ENCODE measurements around the gene PP2D1. TPM values are rescaled to one million over a fixed set of nuclear protein-coding genes. Genes with fewer than 3 reads are reported as not detected.

PP2D1 gene
- polyA plus RNA-seq, 3 donors, result 0.41 to 0.56 TPM; not detected in 1

DNA sequence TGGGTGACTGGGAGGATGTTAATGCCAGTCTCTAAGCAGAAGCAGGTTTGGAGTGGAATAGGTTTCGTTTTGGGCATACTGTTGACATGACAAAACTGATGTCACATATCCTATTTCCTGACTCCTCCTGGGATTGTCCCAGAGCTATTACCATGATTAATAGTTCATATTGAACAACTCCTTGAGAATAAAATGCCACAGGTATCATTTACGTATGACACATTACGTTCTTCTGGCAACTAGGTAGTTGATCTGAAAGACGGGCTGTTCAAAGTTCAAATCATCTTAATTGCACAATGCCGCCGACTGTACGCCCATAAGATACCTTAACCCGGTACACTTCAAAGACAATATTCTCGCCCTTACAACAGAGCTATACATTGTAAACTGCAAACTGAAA lies 66.5 kb downstream of the PP2D1 start:
- H4K20me1 ChIP-seq (ENCODE audit: insufficient read depth, low read length), result peaks cover 28% of the 10 kb centered on the region
- Mint-ChIP-seq H3K27ac (no peak overlapping the region), H3K4me1 (peaks cover 32% of the 10 kb centered on the region), H3K36me3 (no peaks in the 10 kb centered on the region), H3K4me3 (peak overlapping the region; percentile 46 to 98), H3K9me3 (peaks cover 0 to 2% (median 0%) of the 10 kb centered on the region in 7 donors), H3K27me3 (ENCODE audit: low read depth in 3 of 3) (peaks cover 0 to 2% (median 2%) of the 10 kb centered on the region in 3 donors)
- WGBS (ENCODE audit: insufficient coverage), result 98% methylated on average over 6 of the region's 9 CpGs
- H3K27ac ChIP-seq (ENCODE audit: low read depth in 1 of 2, low read length in 2 of 2), result no peak overlapping the region
- intact Hi-C loops (cut with micrococcal nuclease), result loop anchor here (5.0 kb wide), 1 partner anchor 97 kb away; the partner anchor contains the start of gene KAT2B (in 2 of the 2)
- H3K4me2 ChIP-seq (replicated peaks; ENCODE audit: extremely low read depth, low read length, poor library complexity, severe bottlenecking), result no peak overlapping the region
- no peak overlapping the region for H3K4me3 ChIP-seq (replicated peaks in 1 of 3; ENCODE audit: low read depth in 2 of 3, low read length in 3 of 3)
- H3K79me2 ChIP-seq (ENCODE audit: insufficient read depth, low read length), result peaks cover 32% of the 10 kb centered on the region
- no peak overlapping the region for H2AFZ ChIP-seq (ENCODE audit: insufficient read depth, low read depth, low read length, poor library complexity, severe bottlenecking)
- no peak for DNase-seq
- H3K27me3 ChIP-seq (ENCODE audit: control insufficient read depth in 2 of 2, insufficient read depth in 2 of 2, low read length in 2 of 2), result no peaks in the 10 kb centered on the region
- no peak for TF ChIP-seq CTCF (IDR thresholded peaks at IDR 0.05)
- H3K9ac ChIP-seq (ENCODE audit: insufficient read depth, low read length, poor library complexity, severe bottlenecking), result no peak overlapping the region
- H3K9me3 ChIP-seq (replicated peaks in 1 of 2; ENCODE audit: control insufficient read depth in 1 of 2, insufficient read depth in 1 of 2, low read length in 2 of 2), result no peaks in the 10 kb centered on the region
- peaks cover 20 to 32% of the 10 kb centered on the region in 2 donors for H3K4me1 ChIP-seq (ENCODE audit: control insufficient read depth in 1 of 2, insufficient read depth in 2 of 2, low read length in 2 of 2)
- H3K36me3 ChIP-seq (replicated peaks in 1 of 2; ENCODE audit: control insufficient read depth in 1 of 2, insufficient read depth in 2 of 2, low read length in 2 of 2), result peaks cover under 1 to 3% of the 10 kb centered on the region in 2 donors

DNA sequence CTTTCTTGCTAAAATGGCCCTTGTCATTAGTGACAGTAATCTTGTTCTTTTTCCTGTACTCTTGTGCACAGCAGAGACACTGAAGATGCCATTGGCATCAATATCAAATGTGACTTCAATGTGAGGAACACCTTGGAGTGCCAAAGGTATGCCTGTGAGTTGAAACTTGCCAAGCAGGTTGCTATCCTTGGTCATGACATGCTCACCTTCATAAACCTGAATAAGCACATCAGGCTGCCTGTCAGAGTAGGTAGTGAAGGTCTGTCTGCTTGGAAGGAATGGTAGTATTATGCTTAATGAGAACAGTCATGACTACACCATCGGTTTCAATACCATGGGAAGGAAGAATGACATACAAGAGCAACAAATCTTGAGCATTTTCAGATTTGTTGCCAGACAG lies 71.4 kb downstream of the PP2D1 start:
- intact Hi-C loops (cut with micrococcal nuclease), result no loop called here
- H3K9me3 ChIP-seq (replicated peaks in 1 of 2; ENCODE audit: control insufficient read depth in 1 of 2, insufficient read depth in 1 of 2, low read length in 2 of 2), result no peaks in the 10 kb centered on the region
- Mint-ChIP-seq H3K27ac (no peak overlapping the region), H3K36me3 (no peaks in the 10 kb centered on the region), H3K4me3 (no peak overlapping the region), H3K27me3 (ENCODE audit: low read depth in 3 of 3) (peaks cover 2 to 9% (median 2%) of the 10 kb centered on the region in 3 donors), H3K4me1 (peaks cover 5% of the 10 kb centered on the region), H3K9me3 (peaks cover 0 to 2% (median 0%) of the 10 kb centered on the region in 7 donors)
- H3K27ac ChIP-seq (ENCODE audit: low read depth in 1 of 2, low read length in 2 of 2), result no peak overlapping the region
- no peak overlapping the region for H3K9ac ChIP-seq (ENCODE audit: insufficient read depth, low read length, poor library complexity, severe bottlenecking)
- H3K27me3 ChIP-seq (ENCODE audit: control insufficient read depth in 2 of 2, insufficient read depth in 2 of 2, low read length in 2 of 2), result no peaks in the 10 kb centered on the region
- WGBS (ENCODE audit: insufficient coverage), result 88% methylated on average over 1 of the region's 1 CpG
- H3K4me3 ChIP-seq (replicated peaks in 1 of 3; ENCODE audit: low read depth in 2 of 3, low read length in 3 of 3), result no peak overlapping the region
- DNase-seq, result no peak
- no peaks in the 10 kb centered on the region for H3K36me3 ChIP-seq (replicated peaks in 1 of 2; ENCODE audit: control insufficient read depth in 1 of 2, insufficient read depth in 2 of 2, low read length in 2 of 2)
- no peak overlapping the region for H2AFZ ChIP-seq (ENCODE audit: insufficient read depth, low read depth, low read length, poor library complexity, severe bottlenecking)
- H4K20me1 ChIP-seq (ENCODE audit: insufficient read depth, low read length), result no peaks in the 10 kb centered on the region
- no peaks in the 10 kb centered on the region for H3K4me1 ChIP-seq (ENCODE audit: control insufficient read depth in 1 of 2, insufficient read depth in 2 of 2, low read length in 2 of 2)
- no peak for TF ChIP-seq CTCF (IDR thresholded peaks at IDR 0.05)
- H3K4me2 ChIP-seq (replicated peaks; ENCODE audit: extremely low read depth, low read length, poor library complexity, severe bottlenecking), result no peak overlapping the region
- no peaks in the 10 kb centered on the region for H3K79me2 ChIP-seq (ENCODE audit: insufficient read depth, low read length)

Measured in CD14-positive monocyte (primary cell).